Measurements from ENCODE around the gene THRB.

The THRB gene

DNA sequence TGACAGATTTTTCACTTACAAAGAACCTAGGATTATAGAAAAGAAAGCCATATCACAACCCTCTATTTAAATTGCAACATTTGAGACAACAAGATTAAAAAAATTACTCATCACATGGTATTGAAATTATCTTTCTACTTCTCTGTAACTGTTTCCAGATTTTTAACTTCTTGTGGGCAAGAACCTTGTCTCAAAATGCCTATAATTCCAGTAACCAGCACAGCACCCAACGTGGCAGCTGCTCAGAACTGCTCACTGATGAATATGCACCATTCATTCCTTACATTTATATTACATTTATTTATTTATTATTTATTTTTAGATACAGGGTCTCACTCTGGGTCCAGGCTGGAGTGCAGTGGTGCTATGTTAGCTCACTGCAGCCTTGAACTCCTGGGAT lies 216.1 kb downstream of the THRB start:
- TF ChIP-seq EZH2phosphoT487 (IDR thresholded peaks at IDR 0.05; ENCODE audit: borderline replicate concordance) (no peak), CTCF (conservative IDR thresholded peaks at IDR 0.05; ENCODE audit: low read length) (no peak)
- H3K4me3 ChIP-seq (ENCODE audit: low read length, poor library complexity, severe bottlenecking), result no peak overlapping the region
- H3K36me3 ChIP-seq (ENCODE audit: insufficient read depth, low read length), result no peaks in the 10 kb centered on the region
- H3K27me3 ChIP-seq (ENCODE audit: insufficient read depth, low read length, poor library complexity, severe bottlenecking), result no peaks in the 10 kb centered on the region
- H3K9me3 ChIP-seq (ENCODE audit: insufficient read depth, low read depth, low read length), result no peaks in the 10 kb centered on the region
- H2AFZ ChIP-seq (ENCODE audit: low read length), result no peak overlapping the region
- H3K79me2 ChIP-seq (ENCODE audit: insufficient read depth, low read length), result no peaks in the 10 kb centered on the region
- H3K9me2 ChIP-seq (replicated peaks; ENCODE audit: low read depth, low read length), result no peaks in the 10 kb centered on the region
- no peak overlapping the region for H3K4me2 ChIP-seq (ENCODE audit: low read depth, low read length, poor library complexity, severe bottlenecking)
- H3K4me1 ChIP-seq (ENCODE audit: insufficient read depth, low read length, poor library complexity, severe bottlenecking), result no peaks in the 10 kb centered on the region
- H3F3A ChIP-seq (ENCODE audit: low read depth), result no peaks in the 10 kb centered on the region
- H3K9ac ChIP-seq (ENCODE audit: low read depth, low read length, poor library complexity, severe bottlenecking), result no peak overlapping the region
- H4K20me1 ChIP-seq (ENCODE audit: insufficient read depth, low read length, poor library complexity, severe bottlenecking), result no peaks in the 10 kb centered on the region

DNA sequence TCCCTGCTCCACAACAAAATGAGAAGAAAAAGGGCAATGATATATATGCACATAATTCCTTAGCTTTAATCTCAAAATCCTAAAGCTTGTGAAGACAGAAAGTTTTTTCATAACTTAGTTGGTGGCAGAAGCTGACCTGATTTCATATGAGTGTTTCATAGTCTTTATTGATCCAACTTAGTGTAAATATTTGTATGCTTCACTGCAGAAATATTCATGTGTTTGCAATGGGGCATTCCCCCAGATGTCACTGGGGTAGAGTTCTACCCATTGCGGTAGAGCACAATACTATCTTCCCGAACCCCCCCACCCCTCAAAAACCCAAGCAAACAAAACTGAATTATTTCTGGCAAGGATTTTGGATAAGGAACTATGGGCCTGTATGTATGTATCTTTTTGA lies 221.2 kb downstream of the THRB start:
- H3K79me2 ChIP-seq (ENCODE audit: insufficient read depth, low read length), result no peaks in the 10 kb centered on the region
- H2AFZ ChIP-seq (ENCODE audit: low read length), result no peak overlapping the region
- TF ChIP-seq CTCF (conservative IDR thresholded peaks at IDR 0.05; ENCODE audit: low read length) (no peak), EZH2phosphoT487 (IDR thresholded peaks at IDR 0.05; ENCODE audit: borderline replicate concordance) (no peak)
- no peaks in the 10 kb centered on the region for H3K27me3 ChIP-seq (ENCODE audit: insufficient read depth, low read length, poor library complexity, severe bottlenecking)
- H3K36me3 ChIP-seq (ENCODE audit: insufficient read depth, low read length), result no peaks in the 10 kb centered on the region
- H3F3A ChIP-seq (ENCODE audit: low read depth), result no peaks in the 10 kb centered on the region
- no peaks in the 10 kb centered on the region for H3K9me2 ChIP-seq (replicated peaks; ENCODE audit: low read depth, low read length)
- no peaks in the 10 kb centered on the region for H3K4me1 ChIP-seq (ENCODE audit: insufficient read depth, low read length, poor library complexity, severe bottlenecking)
- H3K4me2 ChIP-seq (ENCODE audit: low read depth, low read length, poor library complexity, severe bottlenecking), result no peak overlapping the region
- no peaks in the 10 kb centered on the region for H3K9me3 ChIP-seq (ENCODE audit: insufficient read depth, low read depth, low read length)
- H3K9ac ChIP-seq (ENCODE audit: low read depth, low read length, poor library complexity, severe bottlenecking), result no peak overlapping the region
- no peak overlapping the region for H3K4me3 ChIP-seq (ENCODE audit: low read length, poor library complexity, severe bottlenecking)
- H4K20me1 ChIP-seq (ENCODE audit: insufficient read depth, low read length, poor library complexity, severe bottlenecking), result no peaks in the 10 kb centered on the region

GRCh38 chr3:24272875-24273274 lies 221.8 kb downstream of the THRB start:
- no peaks in the 10 kb centered on the region for H3F3A ChIP-seq (ENCODE audit: low read depth)
- no peaks in the 10 kb centered on the region for H3K9me3 ChIP-seq (ENCODE audit: insufficient read depth, low read depth, low read length)
- TF ChIP-seq CTCF (conservative IDR thresholded peaks at IDR 0.05; ENCODE audit: low read length) (no peak), EZH2phosphoT487 (IDR thresholded peaks at IDR 0.05; ENCODE audit: borderline replicate concordance) (no peak)
- no peaks in the 10 kb centered on the region for H3K79me2 ChIP-seq (ENCODE audit: insufficient read depth, low read length)
- no peak overlapping the region for H3K9ac ChIP-seq (ENCODE audit: low read depth, low read length, poor library complexity, severe bottlenecking)
- H3K36me3 ChIP-seq (ENCODE audit: insufficient read depth, low read length), result no peaks in the 10 kb centered on the region
- H3K9me2 ChIP-seq (replicated peaks; ENCODE audit: low read depth, low read length), result no peaks in the 10 kb centered on the region
- no peaks in the 10 kb centered on the region for H4K20me1 ChIP-seq (ENCODE audit: insufficient read depth, low read length, poor library complexity, severe bottlenecking)
- H3K4me2 ChIP-seq (ENCODE audit: low read depth, low read length, poor library complexity, severe bottlenecking), result no peak overlapping the region
- H3K27me3 ChIP-seq (ENCODE audit: insufficient read depth, low read length, poor library complexity, severe bottlenecking), result no peaks in the 10 kb centered on the region
- no peak overlapping the region for H2AFZ ChIP-seq (ENCODE audit: low read length)
- H3K4me1 ChIP-seq (ENCODE audit: insufficient read depth, low read length, poor library complexity, severe bottlenecking), result no peaks in the 10 kb centered on the region
- H3K4me3 ChIP-seq (ENCODE audit: low read length, poor library complexity, severe bottlenecking), result no peak overlapping the region

Data from Loucy (cell line).